K562 (cell line): ENCODE measurements around the gene SCEL. TPM values are rescaled to one million over a fixed set of nuclear protein-coding genes. Genes with fewer than 3 reads are reported as not detected.

Experiments
- ATAC-seq: fragments of 200-7000 bp; cut with Tn5 transposase; 3 replicates; pipeline ENCODE4 v1.9.1; 2020; ENCODE audit warnings: moderate library complexity
- BruUV-seq: library from RNA; stranded (reverse); fragments of 400-500 nt; replicated peaks from 2 replicates; lab custom pipeline; 2021; lab: Mats Ljungman, UMichigan
- CTCF ChIA-PET: fragments of 300-600 bp; formaldehyde crosslinking; extraction: SDS; loops from one replicate; lab custom pipeline; 2021; ENCODE audit warnings: low intra/inter-chr PET ratio; lab: Yijun Ruan, JAX
- POLR2A ChIA-PET: fragments of 300-600, 350-650 bp; sonication (Branson Sonifier 250); formaldehyde crosslinking; extraction: SDS; loops from one replicate; lab custom pipeline; 2021; ENCODE audit warnings: antibody characterized with exemption, inconsistent platforms; lab: Yijun Ruan, JAX
- DNase-seq, 4 experiments: peaks; one replicate each; pipeline versions ENCODE4 v3.0.0 to v3.0.0-alpha.2; 2011 to 2018; ENCODE audit warnings: low spot score in 3 of 4, mixed read lengths in 3 of 4; ENCODE audit errors: extremely low read depth in 1 of 4
- FAIRE-seq: peaks from 2 replicates; lab custom pipeline; 2011; peaks lifted over from hg19 to GRCh38; lab: Jason Lieb, UNC
- H2AFZ ChIP-seq: 2 replicates; pipeline ENCODE4 v1.6.0; 2011; ENCODE audit warnings: low read depth, low read length, control low read depth, inconsistent platforms
- H3K27ac ChIP-seq: fragments of 200-600 bp; 3 replicates; pipeline ENCODE4 v1.8.0; 2011; ENCODE audit warnings: low read depth, mild to moderate bottlenecking, control low read depth, inconsistent platforms, low read length, moderate library complexity, mixed read lengths; ENCODE audit errors: extremely low read depth
- H3K27me3 ChIP-seq, 2 experiments: fragments of 300-600 bp in 1 of 2; 2 replicates in 1 of 2; 3 replicates in 1 of 2; pipeline versions ENCODE4 v1.6.0 to v1.8.0; 2011; ENCODE audit warnings: inconsistent platforms in 2 of 2, low read length in 2 of 2, mild to moderate bottlenecking in 1 of 2, mixed read lengths in 1 of 2, moderate library complexity in 1 of 2; ENCODE audit not compliant: control insufficient read depth in 2 of 2, insufficient read depth in 2 of 2
- H3K36me3 ChIP-seq: fragments of 300-600 bp; 3 replicates; pipeline ENCODE4 v1.8.0; 2011; ENCODE audit warnings: mild to moderate bottlenecking, low read length, inconsistent platforms; ENCODE audit not compliant: control insufficient read depth, insufficient read depth
- H3K4me1 ChIP-seq, 2 experiments: fragments of 200-600 bp in 1 of 2; replicated peaks in 1 of 2; 2 replicates in 1 of 2; 3 replicates in 1 of 2; pipeline versions ENCODE4 v1.5.1 to v1.8.0; 2011; ENCODE audit warnings: inconsistent platforms in 2 of 2, low read length in 2 of 2, mild to moderate bottlenecking in 1 of 2, mixed read lengths in 1 of 2, moderate library complexity in 1 of 2; ENCODE audit not compliant: control insufficient read depth in 2 of 2, insufficient read depth in 2 of 2
- H3K4me2 ChIP-seq: 2 replicates; pipeline ENCODE4 v1.6.1; 2011; ENCODE audit warnings: low read length, control low read depth, inconsistent platforms, mixed read lengths; ENCODE audit not compliant: insufficient read depth
- H3K4me3 ChIP-seq: fragments of 200-600 bp; sonication (generic), shearing (Covaris generic); 2 replicates; pipeline ENCODE4 v1.5.1; 2016; ENCODE audit warnings: control low read depth, inconsistent platforms
- H3K79me2 ChIP-seq: fragments of 200-600 bp; 3 replicates; pipeline ENCODE4 v1.8.0; 2011; ENCODE audit warnings: low read length, inconsistent platforms; ENCODE audit not compliant: control insufficient read depth, insufficient read depth
- H3K9ac ChIP-seq, 2 experiments: 2 replicates each; pipeline versions ENCODE4 v1.6.0 to v1.6.1; 2011; ENCODE audit warnings: low read depth in 2 of 2, low read length in 2 of 2, control low read depth in 1 of 2, inconsistent platforms in 1 of 2, mild to moderate bottlenecking in 1 of 2, mixed read lengths in 1 of 2; ENCODE audit not compliant: insufficient read depth in 1 of 2
- H3K9me1 ChIP-seq: one replicate; pipeline ENCODE4 v1.6.0; 2011; ENCODE audit warnings: inconsistent platforms, mild to moderate bottlenecking, low read length, moderate library complexity; ENCODE audit not compliant: control insufficient read depth, insufficient read depth
- H3K9me3 ChIP-seq: replicated peaks from 2 replicates; pipeline ENCODE4 v1.5.1; 2011; ENCODE audit warnings: low read depth, low read length, inconsistent platforms; ENCODE audit not compliant: control insufficient read depth, insufficient read depth
- H4K20me1 ChIP-seq: replicated peaks from 2 replicates; pipeline ENCODE4 v1.6.1; 2011; ENCODE audit warnings: low read length, inconsistent platforms, mixed read lengths; ENCODE audit not compliant: control insufficient read depth, insufficient read depth
- BCL6 ChIP-seq: fragments of 250-450 bp; sonication (Bioruptor Pico); IDR thresholded peaks from 2 replicates; pipeline ENCODE4 v1.4.0; 2020
- E2F6 ChIP-seq, 2 experiments: IDR thresholded peaks; 2 replicates each; pipeline ENCODE4 v1.6.1; 2011; ENCODE audit warnings: borderline replicate concordance in 1 of 2, control low read depth in 1 of 2, low read depth in 1 of 2, low read length in 1 of 2, mild to moderate bottlenecking in 1 of 2, mixed read lengths in 1 of 2, moderate library complexity in 1 of 2; ENCODE audit not compliant: insufficient read depth in 1 of 2, insufficient read length in 1 of 2, poor library complexity in 1 of 2, severe bottlenecking in 1 of 2; ENCODE audit errors: extremely low read depth in 1 of 2
- SRSF3 ChIP-seq: fragments of 200-400 bp; formaldehyde crosslinking; IDR thresholded peaks from 2 replicates; pipeline ENCODE4 v1.6.1; 2016; ENCODE audit warnings: mild to moderate bottlenecking, low read length, moderate library complexity; ENCODE audit not compliant: insufficient read depth
- STAT5B ChIP-seq: fragments of 250-450 bp; sonication (Bioruptor Pico); IDR thresholded peaks from 2 replicates; pipeline ENCODE4 v1.8.0; 2021; ENCODE audit warnings: mild to moderate bottlenecking, inconsistent platforms
- YY1 ChIP-seq, 3 experiments: IDR thresholded peaks; 2 replicates each; pipeline ENCODE4 v1.6.1; 2011; ENCODE audit warnings: low read length in 2 of 3, mild to moderate bottlenecking in 2 of 3, moderate library complexity in 2 of 3, borderline replicate concordance in 1 of 3, control low read depth in 1 of 3, low read depth in 1 of 3; ENCODE audit not compliant: insufficient read depth in 3 of 3, insufficient replicate concordance in 2 of 3, control insufficient read depth in 1 of 3, insufficient read length in 1 of 3; ENCODE audit errors: extremely low read depth in 1 of 3
- whole genome bisulfite sequencing: fragments of 100-300 bp; shearing (Covaris generic); methylation state at CpG from one replicate; pipeline ENCODE4 v1.1.6; 2016; ENCODE audit warnings: low coverage, mixed read lengths; ENCODE audit not compliant: insufficient coverage; ENCODE audit errors: missing lambda C conversion rate; 5-methylcytosine and 5-hydroxymethylcytosine counted together
- in situ Hi-C: fragments of 300-500 bp; cut with MboI; formaldehyde crosslinking; loops from 4 replicates; pipeline ENCODE4 v1.15.0; 2018; ENCODE audit warnings: inconsistent platforms, mixed read lengths
- intact Hi-C: fragments of 100-400 bp; cut with micrococcal nuclease; formaldehyde crosslinking; loops from 2 replicates; pipeline ENCODE4 v1.14.2; 2022
- polyA plus RNA-seq, 8 experiments: library from polyadenylated mRNA; depleted of rRNA in 4 of 8; stranded (reverse) in 5 of 8; unstranded in 3 of 8; fragments of >200 nt; fragmentation: Nextera tagmentation in 2 of 8; fragmentation: Illumina TruSeq in 1 of 8; extraction: Ambion mirVana in 2 of 8; extraction: Trizol in 1 of 8; gene quantifications; 2 replicates each; pipeline versions ENCODE4 v1.2.1 to v1.2.3, GENCODE V29; 2011 to 2014; ENCODE audit warnings: inconsistent platforms in 1 of 8, missing spikeins in 1 of 8
- total RNA-seq, 7 experiments: library from RNA; depleted of rRNA in 6 of 7; stranded (reverse); fragments of >200 nt in 6 of 7; fragmentation: Illumina TruSeq in 2 of 7; extraction: Trizol in 2 of 7; gene quantifications; 2 replicates each; pipeline versions ENCODE4 v1.2.1 to v1.2.3, GENCODE V29; 2011 to 2021; ENCODE audit warnings: low replicate concordance in 1 of 7

Gene SCEL
- total and polyA plus RNA-seq, 9 of the 15 experiments (the other 6 are each of a cell fraction or from before 2014, with no cell fraction given): not detected

GRCh38 chr13:77507931-77508776, 27.4 kb upstream of the SCEL start:
- in situ Hi-C loops (no loop called here), intact Hi-C loops (no loop called here)
- H3K9ac ChIP-seq: no peak overlapping the region
- H3K4me2 ChIP-seq: no peak overlapping the region
- DNase-seq: no peak
- H3K9me1 ChIP-seq: no peaks in the 10 kb centered on the region
- 3% methylated on average over 5 of the region's 5 CpGs for WGBS
- H3K9me3 ChIP-seq: no peaks in the 10 kb centered on the region
- BruUV-seq: no TSS peak
- ATAC-seq: no peak
- H3K79me2 ChIP-seq: no peaks in the 10 kb centered on the region
- H4K20me1 ChIP-seq: no peaks in the 10 kb centered on the region
- CTCF ChIA-PET: no interaction called here
- no peaks in the 10 kb centered on the region for H3K27me3 ChIP-seq
- TF ChIP-seq BCL6 (CRISPR knock-in tag): no peak
- TF ChIP-seq, all 486 proteins: peak for 0
- Histone ChIP-seq H3K36me3 (no peaks in the 10 kb centered on the region), H3K27ac (no peak overlapping the region), H3K4me3 (no peak overlapping the region), H3K4me1 (no peaks in the 10 kb centered on the region), H2AFZ (no peak overlapping the region)
- POLR2A ChIA-PET: no interaction called here
- no peak for FAIRE-seq

GRCh38 chr13:77508959-77509620, 26.4 kb upstream of the SCEL start:
- H3K4me3 ChIP-seq: no peak overlapping the region

More at GRCh38 chr13:77508959-77509620, 26.4 kb upstream of the SCEL start:
- ATAC-seq: no peak
- 0% methylated on average over 4 of the region's 4 CpGs for WGBS
- Histone ChIP-seq H3K9ac (no peak overlapping the region), H3K9me3 (no peaks in the 10 kb centered on the region), H3K36me3 (no peaks in the 10 kb centered on the region), H3K79me2 (no peaks in the 10 kb centered on the region), H4K20me1 (no peaks in the 10 kb centered on the region), H3K4me2 (no peak overlapping the region), H3K4me1 (no peaks in the 10 kb centered on the region), H2AFZ (no peak overlapping the region), H3K27ac (no peak overlapping the region), H3K9me1 (no peaks in the 10 kb centered on the region), H3K27me3 (no peaks in the 10 kb centered on the region)
- in situ Hi-C loops (no loop called here), intact Hi-C loops (no loop called here)
- CTCF ChIA-PET: no interaction called here
- DNase-seq: no peak
- POLR2A ChIA-PET: no interaction called here
- BruUV-seq: no TSS peak
- TF ChIP-seq YY1 (IDR thresholded peaks at IDR 0.05; ENCODE audit: borderline replicate concordance in 1 of 3, control insufficient read depth in 1 of 3, extremely low read depth in 1 of 3, insufficient read depth in 3 of 3, insufficient read length in 1 of 3, insufficient replicate concordance in 2 of 3, low read depth in 1 of 3, low read length in 2 of 3) (no peak), SRSF3 (no peak), STAT5B (CRISPR knock-in tag) (no peak), E2F6 (IDR thresholded peaks at IDR 0.05; ENCODE audit: borderline replicate concordance in 1 of 2, extremely low read depth in 1 of 2, insufficient read depth in 1 of 2, insufficient read length in 1 of 2, low read depth in 1 of 2, low read length in 1 of 2, poor library complexity in 1 of 2, severe bottlenecking in 1 of 2) (no peak)
- no peak for FAIRE-seq
